ENCODE data around the gene WNT8B. TPM values are rescaled to one million over a fixed set of nuclear protein-coding genes. Genes with fewer than 3 reads are reported as not detected.
A peak's percentile ranks its signal among the peaks of the same experiment; 100 is the strongest.

WNT8B gene, protein sequence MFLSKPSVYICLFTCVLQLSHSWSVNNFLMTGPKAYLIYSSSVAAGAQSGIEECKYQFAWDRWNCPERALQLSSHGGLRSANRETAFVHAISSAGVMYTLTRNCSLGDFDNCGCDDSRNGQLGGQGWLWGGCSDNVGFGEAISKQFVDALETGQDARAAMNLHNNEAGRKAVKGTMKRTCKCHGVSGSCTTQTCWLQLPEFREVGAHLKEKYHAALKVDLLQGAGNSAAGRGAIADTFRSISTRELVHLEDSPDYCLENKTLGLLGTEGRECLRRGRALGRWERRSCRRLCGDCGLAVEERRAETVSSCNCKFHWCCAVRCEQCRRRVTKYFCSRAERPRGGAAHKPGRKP
- total RNA-seq (2014; rRNA removed) (0.29 TPM in 1 of 2 replicates, not detected in the other), Bru-seq, nascent RNA (percentile 4 among the genes with signal in this experiment), BruChase-seq, experiment 1, labeled RNA remaining after a 6-hour chase (percentile 9 among the genes with signal in this experiment), BruChase-seq, experiment 2, labeled RNA remaining after a 2-hour chase (percentile 6 among the genes with signal in this experiment)
- long read RNA-seq: 0 reads

DNA sequence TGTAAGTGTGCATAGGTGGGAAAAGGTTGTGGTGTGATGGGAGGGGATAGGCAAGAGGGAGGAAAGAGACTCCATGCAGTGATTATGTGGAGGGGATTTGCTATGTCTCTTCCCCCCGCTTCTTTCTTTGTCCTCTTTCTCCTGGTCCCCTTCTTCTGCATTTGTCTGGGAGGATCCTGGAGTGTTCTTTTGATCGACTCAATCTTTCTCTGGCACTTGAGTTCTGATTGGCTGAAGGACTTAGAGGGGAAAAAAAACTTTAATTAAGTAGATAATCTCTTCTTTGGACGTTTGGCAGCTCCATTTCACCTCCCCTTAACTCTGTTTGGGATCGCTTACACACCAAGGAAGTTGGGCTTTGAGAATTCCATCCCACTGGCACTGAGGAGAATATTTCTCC lies at the start of gene WNT8B:
Gene WNT8B (plus strand): TSS at position 301 of the 400 bp plus-strand sequence. CDS start 160 bp downstream, outside the sequence.
- Histone ChIP-seq H4K20me1 (ENCODE audit: low read length) (no peaks in the 10 kb centered on the region), H3K79me2 (ENCODE audit: low read length) (no peaks in the 10 kb centered on the region), H2AFZ (ENCODE audit: low read length) (no peak within 1 kb of the TSS), H3K36me3 (ENCODE audit: low read depth, low read length) (no peaks in the 10 kb centered on the region), H3K4me3 (ENCODE audit: low read length) (no peak within 1 kb of the TSS), H3K9ac (ENCODE audit: low read length) (no peak within 1 kb of the TSS), H3K4me1 (ENCODE audit: insufficient read depth, low read length) (no peaks in the 10 kb centered on the region), H3K9me3 (ENCODE audit: low read length) (no peaks in the 10 kb centered on the region), H3K4me2 (ENCODE audit: low read length) (no peak within 1 kb of the TSS), H3K27ac (ENCODE audit: low read length) (no peak within 1 kb of the TSS), H3K9me2 (replicated peaks; ENCODE audit: low read length) (no peaks in the 10 kb centered on the region), H3K27me3 (ENCODE audit: low read length) (peaks cover 53% of the 10 kb centered on the region), H3F3A (ENCODE audit: low read length, unreplicated experiment) (no peaks in the 10 kb centered on the region)
- ATAC-seq (no peak), DNase-seq (no peak)
- BruUV-seq (replicated peaks): no TSS peak
- TF ChIP-seq EZH2 (IDR thresholded peaks at IDR 0.05; ENCODE audit: low read length, unreplicated experiment) (no peak), EZH2phosphoT487 (IDR thresholded peaks at IDR 0.05; ENCODE audit: borderline replicate concordance, low read length) (no peak)
- TF ChIP-seq, protein P1, sequence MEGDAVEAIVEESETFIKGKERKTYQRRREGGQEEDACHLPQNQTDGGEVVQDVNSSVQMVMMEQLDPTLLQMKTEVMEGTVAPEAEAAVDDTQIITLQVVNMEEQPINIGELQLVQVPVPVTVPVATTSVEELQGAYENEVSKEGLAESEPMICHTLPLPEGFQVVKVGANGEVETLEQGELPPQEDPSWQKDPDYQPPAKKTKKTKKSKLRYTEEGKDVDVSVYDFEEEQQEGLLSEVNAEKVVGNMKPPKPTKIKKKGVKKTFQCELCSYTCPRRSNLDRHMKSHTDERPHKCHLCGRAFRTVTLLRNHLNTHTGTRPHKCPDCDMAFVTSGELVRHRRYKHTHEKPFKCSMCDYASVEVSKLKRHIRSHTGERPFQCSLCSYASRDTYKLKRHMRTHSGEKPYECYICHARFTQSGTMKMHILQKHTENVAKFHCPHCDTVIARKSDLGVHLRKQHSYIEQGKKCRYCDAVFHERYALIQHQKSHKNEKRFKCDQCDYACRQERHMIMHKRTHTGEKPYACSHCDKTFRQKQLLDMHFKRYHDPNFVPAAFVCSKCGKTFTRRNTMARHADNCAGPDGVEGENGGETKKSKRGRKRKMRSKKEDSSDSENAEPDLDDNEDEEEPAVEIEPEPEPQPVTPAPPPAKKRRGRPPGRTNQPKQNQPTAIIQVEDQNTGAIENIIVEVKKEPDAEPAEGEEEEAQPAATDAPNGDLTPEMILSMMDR (conservative IDR thresholded peaks at IDR 0.05; ENCODE audit: low read depth, low read length): no peak
- ChIA-PET POLR2A (ENCODE audit: unreplicated experiment) (no interaction called here), CTCF (no interaction called here)
- intact Hi-C loops (cut with micrococcal nuclease): no loop called here

DNA sequence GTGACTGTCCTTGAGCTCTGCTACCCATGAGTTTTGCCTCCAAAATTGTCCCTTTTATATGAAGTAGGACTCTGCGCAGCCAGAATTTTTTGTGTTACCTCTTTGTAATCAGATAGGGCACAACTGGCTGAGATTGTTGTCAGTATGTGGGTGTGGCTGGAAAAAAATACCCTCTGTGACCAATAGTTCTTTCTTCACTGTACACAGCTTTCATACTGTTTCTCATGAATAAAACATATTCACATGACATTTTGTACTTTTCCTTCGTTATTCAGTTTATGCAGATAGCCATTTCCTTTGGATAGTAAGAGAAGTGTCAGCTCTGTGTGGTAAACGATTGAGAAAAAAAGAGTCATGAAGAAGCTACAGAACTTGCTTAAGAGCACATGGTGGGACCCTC lies 49.6 kb upstream of the WNT8B start:
- Histone ChIP-seq H3K36me3 (ENCODE audit: low read depth, low read length) (no peaks in the 10 kb centered on the region), H3K4me2 (ENCODE audit: low read length) (no peak overlapping the region), H3K27me3 (ENCODE audit: low read length) (no peaks in the 10 kb centered on the region), H3K4me1 (ENCODE audit: insufficient read depth, low read length) (no peaks in the 10 kb centered on the region), H3K9me3 (ENCODE audit: low read length) (no peaks in the 10 kb centered on the region), H2AFZ (ENCODE audit: low read length) (no peak overlapping the region), H4K20me1 (ENCODE audit: low read length) (no peaks in the 10 kb centered on the region), H3K79me2 (ENCODE audit: low read length) (no peaks in the 10 kb centered on the region), H3K9me2 (replicated peaks; ENCODE audit: low read length) (no peaks in the 10 kb centered on the region), H3K9ac (ENCODE audit: low read length) (no peak overlapping the region), H3F3A (ENCODE audit: low read length, unreplicated experiment) (no peaks in the 10 kb centered on the region), H3K27ac (ENCODE audit: low read length) (no peak overlapping the region), H3K4me3 (ENCODE audit: low read length) (no peak overlapping the region)
- ATAC-seq (no peak), DNase-seq (no peak)
- ChIA-PET POLR2A (ENCODE audit: unreplicated experiment) (no interaction called here), CTCF (no interaction called here)
- BruUV-seq (replicated peaks): no TSS peak
- TF ChIP-seq EZH2phosphoT487 (IDR thresholded peaks at IDR 0.05; ENCODE audit: borderline replicate concordance, low read length) (no peak), EZH2 (IDR thresholded peaks at IDR 0.05; ENCODE audit: low read length, unreplicated experiment) (no peak)
- TF ChIP-seq, protein P1 (conservative IDR thresholded peaks at IDR 0.05; ENCODE audit: low read depth, low read length): no peak
- intact Hi-C loops (cut with micrococcal nuclease): no loop called here

DNA sequence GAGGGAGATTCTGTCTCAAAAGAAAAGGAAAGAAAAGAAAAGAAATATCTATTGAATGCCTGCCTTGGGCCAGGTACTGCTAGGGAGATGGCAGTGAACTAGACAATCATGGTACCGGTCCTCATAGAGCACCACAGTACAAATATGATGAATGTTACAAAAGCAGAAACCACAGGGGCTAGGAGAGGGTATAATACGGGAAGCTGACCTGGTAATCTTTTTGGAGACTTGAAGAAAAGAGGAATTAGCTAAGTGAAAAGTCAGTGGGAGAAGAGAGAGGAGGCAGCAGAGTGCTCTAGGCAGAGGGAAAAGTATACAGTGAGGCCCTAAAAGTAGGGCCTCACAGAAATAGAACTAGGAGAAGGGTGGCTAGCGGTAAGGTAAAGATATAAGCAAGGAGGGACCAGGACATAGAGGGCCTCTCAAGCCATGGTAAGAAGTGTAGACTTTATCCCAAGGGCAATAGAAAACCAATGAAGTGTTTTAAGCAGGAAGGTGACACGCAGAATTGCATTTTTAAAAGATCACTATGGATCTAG lies 42.8 kb upstream of the WNT8B start:
- CTCF ChIA-PET: no interaction called here
- no peak overlapping the region for H3K4me3 ChIP-seq (ENCODE audit: low read length)
- DNase-seq (no peak), ATAC-seq (no peak)
- no peaks in the 10 kb centered on the region for H3K9me2 ChIP-seq (replicated peaks; ENCODE audit: low read length)
- no peaks in the 10 kb centered on the region for H3K27me3 ChIP-seq (ENCODE audit: low read length)
- intact Hi-C loops (cut with micrococcal nuclease): no loop called here
- no peak overlapping the region for H3K4me2 ChIP-seq (ENCODE audit: low read length)
- H4K20me1 ChIP-seq (ENCODE audit: low read length): no peaks in the 10 kb centered on the region
- H2AFZ ChIP-seq (ENCODE audit: low read length): no peak overlapping the region
- H3K9me3 ChIP-seq (ENCODE audit: low read length): no peaks in the 10 kb centered on the region
- H3K9ac ChIP-seq (ENCODE audit: low read length): no peak overlapping the region
- H3K36me3 ChIP-seq (ENCODE audit: low read depth, low read length): no peaks in the 10 kb centered on the region
- POLR2A ChIA-PET (ENCODE audit: unreplicated experiment): no interaction called here
- no peaks in the 10 kb centered on the region for H3K4me1 ChIP-seq (ENCODE audit: insufficient read depth, low read length)
- no peak overlapping the region for H3K27ac ChIP-seq (ENCODE audit: low read length)
- H3K79me2 ChIP-seq (ENCODE audit: low read length): no peaks in the 10 kb centered on the region
- BruUV-seq (replicated peaks): no TSS peak
- TF ChIP-seq, protein P1 (conservative IDR thresholded peaks at IDR 0.05; ENCODE audit: low read depth, low read length): no peak
- TF ChIP-seq EZH2phosphoT487 (IDR thresholded peaks at IDR 0.05; ENCODE audit: borderline replicate concordance, low read length): no peak
- no peak for TF ChIP-seq EZH2 (IDR thresholded peaks at IDR 0.05; ENCODE audit: low read length, unreplicated experiment)
- no peaks in the 10 kb centered on the region for H3F3A ChIP-seq (ENCODE audit: low read length, unreplicated experiment)

Measured in PC-3 (cell line).